Kidney (tissue), 14 donors: ENCODE data around the gene CENPK. TPM values are rescaled to one million over a fixed set of nuclear protein-coding genes. Genes with fewer than 3 reads are reported as not detected.

ENCODE experiments used
- DNase-seq, 5 donors: peaks; one replicate each; pipeline ENCODE4 v3.0.0-alpha.2; 2013 to 2020
- FAIRE-seq: peaks from 2 replicates; lab custom pipeline; 2012; peaks lifted over from hg19 to GRCh38; lab: Jason Lieb, UNC
- H3K27ac ChIP-seq, 2 donors: one replicate each; pipeline ENCODE4 v1.7.0; 2013; ENCODE audit warnings: low read depth in 2 of 2, low read length in 2 of 2, inconsistent platforms in 1 of 2
- H3K27me3 ChIP-seq: one replicate; pipeline ENCODE4 v1.7.1; 2013; ENCODE audit warnings: low read length, inconsistent platforms; ENCODE audit not compliant: control insufficient read depth, insufficient read depth
- H3K36me3 ChIP-seq, 3 donors: one replicate each; pipeline versions ENCODE4 v1.7.0 to v1.7.1; 2013; ENCODE audit warnings: low read length in 3 of 3, control low read depth in 1 of 3, inconsistent platforms in 1 of 3; ENCODE audit not compliant: insufficient read depth in 3 of 3, control insufficient read depth in 2 of 3
- H3K4me1 ChIP-seq, 3 donors: one replicate each; pipeline versions ENCODE4 v1.7.0 to v1.7.1; 2013; ENCODE audit warnings: low read length in 3 of 3, inconsistent platforms in 1 of 3, low read depth in 1 of 3; ENCODE audit not compliant: control insufficient read depth in 2 of 3, insufficient read depth in 2 of 3
- H3K4me3 ChIP-seq, 3 donors: one replicate each; pipeline versions ENCODE4 v1.7.0 to v1.8.1; 2013; ENCODE audit warnings: low read length in 3 of 3, control low read depth in 1 of 3, inconsistent platforms in 1 of 3
- H3K9ac ChIP-seq, 3 donors: one replicate each; pipeline versions ENCODE4 v1.7.0 to v1.7.1; 2013; ENCODE audit warnings: low read length in 3 of 3, control low read depth in 1 of 3, inconsistent platforms in 1 of 3
- H3K9me3 ChIP-seq, 3 donors: one replicate each; pipeline versions ENCODE4 v1.7.0 to v1.7.1; 2013; ENCODE audit warnings: low read length in 3 of 3, control low read depth in 1 of 3, inconsistent platforms in 1 of 3; ENCODE audit not compliant: control insufficient read depth in 2 of 3, insufficient read depth in 1 of 3
- CTCF ChIP-seq: IDR thresholded peaks from 3 replicates; pipeline ENCODE4 v1.5.1; 2012; ENCODE audit warnings: mild to moderate bottlenecking, moderate library complexity, borderline replicate concordance; ENCODE audit not compliant: insufficient read depth; ENCODE audit errors: extremely low read depth
- intact Hi-C: fragments of 100-400 bp; cut with DNase I; formaldehyde crosslinking; loops from one replicate; pipeline ENCODE4 v1.11.1; 2022
- polyA plus RNA-seq: library from polyadenylated mRNA; stranded (reverse); fragments of 350-450 nt; fragmentation: Illumina TruSeq; extraction: RNeasy Lipid Tissue Mini Kit (QIAGEN cat#74804); gene quantifications from one replicate; pipeline ENCODE4 v1.2.3, GENCODE V29; 2014; ENCODE audit warnings: low read depth, low replicate concordance; ENCODE audit not compliant: insufficient read depth
- total RNA-seq: library from RNA; stranded (reverse); fragmentation: NEBNext Ultra II Directional; extraction: Animal tissue kit (Norgen Biotek cat#: 25700); gene quantifications from one replicate; pipeline ENCODE4 v1.2.1, GENCODE V29; 2021
- donor health status: control.
- donor health status: control.
- donor health status: control.
- donor health status: control.
- donor health status: control.
- donor health status: DM: yes; HTN: yes; CAD: no.
- donor health status: Normal renal cell carcinoma (clear cell type).

Gene CENPK
- total and polyA plus RNA-seq, 2 donors from 2014 or later: 3.5 TPM; not detected in 1

- no peak for DNase-seq
- H3K27me3 ChIP-seq: no peaks in the 10 kb centered on the region
- no peak overlapping the region for H3K4me3 ChIP-seq
- no peaks in the 10 kb centered on the region for H3K9me3 ChIP-seq
- no peak overlapping the region for H3K27ac ChIP-seq
- intact Hi-C loops: no loop called here
- FAIRE-seq: no peak
- no peak overlapping the region for H3K9ac ChIP-seq
- H3K36me3 ChIP-seq: peaks cover 6 to 34% (median 24%) of the 10 kb centered on the region in 3 donors
- TF ChIP-seq CTCF: no peak
- no peaks in the 10 kb centered on the region for H3K4me1 ChIP-seq
Observed at GRCh38 chr5:65588694-65589093, 25.7 kb upstream of the CENPK start.

- DNase-seq: no peak
- no peak overlapping the region for H3K27ac ChIP-seq
- peaks cover 4 to 21% (median 16%) of the 10 kb centered on the region in 3 donors for H3K36me3 ChIP-seq
- TF ChIP-seq CTCF: no peak
- no peaks in the 10 kb centered on the region for H3K27me3 ChIP-seq
- no peaks in the 10 kb centered on the region for H3K4me1 ChIP-seq
- intact Hi-C loops: no loop called here
- no peak for FAIRE-seq
- H3K4me3 ChIP-seq: no peak overlapping the region
- no peak overlapping the region for H3K9ac ChIP-seq
- H3K9me3 ChIP-seq: no peaks in the 10 kb centered on the region
Observed at GRCh38 chr5:65577141-65577540, 14.2 kb upstream of the CENPK start.

- Histone ChIP-seq H3K4me3 (no peak overlapping the region), H3K27ac (no peak overlapping the region), H3K27me3 (no peaks in the 10 kb centered on the region), H3K9ac (no peak overlapping the region), H3K4me1 (no peaks in the 10 kb centered on the region), H3K9me3 (no peaks in the 10 kb centered on the region), H3K36me3 (peaks cover 0 to 9% (median 9%) of the 10 kb centered on the region in 3 donors)
- DNase-seq (no peak), FAIRE-seq (no peak)
- intact Hi-C loops: no loop called here
- TF ChIP-seq CTCF: no peak
Observed at GRCh38 chr5:65570598-65571226, 7.7 kb upstream of the CENPK start.
